Thyroid gland (tissue), 4 donors: ENCODE measurements around the gene P4HA2. TPM values are rescaled to one million over a fixed set of nuclear protein-coding genes. Genes with fewer than 3 reads are reported as not detected.

Source experiments
- DNase-seq, 2 donors: peaks; one replicate each; pipeline ENCODE4 v3.0.0-alpha.2; 2019
- H3K27ac ChIP-seq, 3 donors: fragments of 200-600 bp; sonication (generic); 1 replicate in 2 of 3; 2 replicates in 1 of 3; pipeline ENCODE4 v1.5.1; 2016 to 2019; ENCODE audit warnings: mild to moderate bottlenecking in 1 of 3, moderate library complexity in 1 of 3
- H3K27me3 ChIP-seq: fragments of 200-600 bp; sonication (generic); one replicate; pipeline ENCODE4 v1.5.1; 2019
- H3K36me3 ChIP-seq, 2 donors: fragments of 200-600 bp; sonication (generic); one replicate each; pipeline ENCODE4 v1.5.1; 2016 to 2019
- H3K4me1 ChIP-seq, 2 donors: fragments of 200-600 bp; sonication (generic); one replicate each; pipeline ENCODE4 v1.5.1; 2017 to 2019
- H3K4me3 ChIP-seq, 3 donors: fragments of 200-600 bp; sonication (generic); replicated peaks in 1 of 3; 1 replicate in 2 of 3; 2 replicates in 1 of 3; pipeline ENCODE4 v1.5.1; 2016; ENCODE audit warnings: mild to moderate bottlenecking in 1 of 3
- H3K9me3 ChIP-seq: fragments of 200-600 bp; sonication (generic); one replicate; pipeline ENCODE4 v1.5.1; 2017
- CTCF ChIP-seq, 6 experiments: fragments of 200-600 bp in 3 of 6; fragments of 450-650 bp in 3 of 6; sonication (generic) in 3 of 6; IDR thresholded peaks; one replicate each; pipeline ENCODE4 v1.5.1; 2016 to 2019; ENCODE audit warnings: antibody characterized with exemption in 6 of 6, mild to moderate bottlenecking in 2 of 6, inconsistent platforms in 1 of 6, moderate library complexity in 1 of 6
- POLR2A ChIP-seq, 2 donors: fragments of 450-650 bp; IDR thresholded peaks; one replicate each; pipeline ENCODE4 v1.6.1; 2017; ENCODE audit warnings: antibody characterized with exemption in 2 of 2, mild to moderate bottlenecking in 2 of 2, moderate library complexity in 1 of 2
- WGBS, 2 donors: methylation state at CpG; one replicate each; pipeline ENCODE4 v1.1.5; 2017; 5-methylcytosine and 5-hydroxymethylcytosine counted together
- intact Hi-C: fragments of 100-400 bp; cut with DNase I; formaldehyde crosslinking; loops from one replicate; pipeline ENCODE4 v1.15.1; 2023
- total RNA-seq, 4 donors: library from RNA; depleted of rRNA; stranded (reverse); fragments of >200 nt; gene quantifications; one replicate each; pipeline ENCODE4 v1.2.3, GENCODE V29; 2016

Gene P4HA2
- total RNA-seq, 4 donors from 2014 or later = 21.3 to 32.0 (median 29.6) TPM

- no peak for DNase-seq
These were observed 10.0 kb upstream of the P4HA2 start for GRCh38 chr5:132237670-132238069.

GRCh38 chr5:132237141-132237540 is 9.5 kb upstream of the P4HA2 start:
- intact Hi-C loops = loop anchor here (10.0 kb wide), 1 partner anchor 268 kb away; no protein-coding TSS in a partner anchor
- no peak overlapping the region for H3K27ac ChIP-seq
- no peaks in the 10 kb centered on the region for H3K27me3 ChIP-seq
- H3K9me3 ChIP-seq = no peaks in the 10 kb centered on the region
- 100% methylated on average over 1 of the region's 1 CpG for WGBS, 2 donors
- DNase-seq = no peak
- no peaks in the 10 kb centered on the region for H3K4me1 ChIP-seq
- TF ChIP-seq POLR2A (IDR thresholded peaks at IDR 0.05) = no peak
- no peak for TF ChIP-seq CTCF (IDR thresholded peaks at IDR 0.05)
- H3K36me3 ChIP-seq = no peaks in the 10 kb centered on the region
- no peak overlapping the region for H3K4me3 ChIP-seq

More at GRCh38 chr5:132237670-132238069, 10.0 kb upstream of the P4HA2 start:
- Histone ChIP-seq H3K27ac (no peak overlapping the region), H3K9me3 (no peaks in the 10 kb centered on the region), H3K27me3 (no peaks in the 10 kb centered on the region), H3K4me3 (no peak overlapping the region), H3K36me3 (no peaks in the 10 kb centered on the region), H3K4me1 (no peaks in the 10 kb centered on the region)
- intact Hi-C loops = loop anchor here (10.0 kb wide), 1 partner anchor 267 kb away; no protein-coding TSS in a partner anchor
- TF ChIP-seq POLR2A (IDR thresholded peaks at IDR 0.05) (no peak), CTCF (IDR thresholded peaks at IDR 0.05) (no peak)
- 92 to 96% methylated on average over 4 of the region's 4 CpGs for WGBS, 2 donors

- no peak overlapping the region for H3K27ac ChIP-seq
- no peaks in the 10 kb centered on the region for H3K36me3 ChIP-seq
- no peaks in the 10 kb centered on the region for H3K4me1 ChIP-seq
- no peak overlapping the region for H3K4me3 ChIP-seq
- no peaks in the 10 kb centered on the region for H3K27me3 ChIP-seq
- no peaks in the 10 kb centered on the region for H3K9me3 ChIP-seq
- TF ChIP-seq POLR2A (IDR thresholded peaks at IDR 0.05) (no peak), CTCF (IDR thresholded peaks at IDR 0.05) (no peak)
- 92 to 95% methylated on average over 3 of the region's 3 CpGs for WGBS, 2 donors
- intact Hi-C loops = loop anchor here (10.0 kb wide), 1 partner anchor 269 kb away; no protein-coding TSS in a partner anchor
- no peak for DNase-seq
These were observed 7.7 kb upstream of the P4HA2 start for GRCh38 chr5:132235340-132235739.

GRCh38 chr5:132234684-132235062 is 7.0 kb upstream of the P4HA2 start:
- WGBS, 2 donors = 94 to 100% methylated on average over 2 of the region's 2 CpGs
- Histone ChIP-seq H3K9me3 (no peaks in the 10 kb centered on the region), H3K4me3 (no peak overlapping the region), H3K27ac (no peak overlapping the region), H3K4me1 (no peaks in the 10 kb centered on the region), H3K36me3 (no peaks in the 10 kb centered on the region), H3K27me3 (no peaks in the 10 kb centered on the region)
- intact Hi-C loops = loop anchor here (10.0 kb wide), 1 partner anchor 270 kb away; no protein-coding TSS in a partner anchor
- TF ChIP-seq POLR2A (IDR thresholded peaks at IDR 0.05) (no peak), CTCF (IDR thresholded peaks at IDR 0.05) (no peak)
- DNase-seq = no peak

DNA sequence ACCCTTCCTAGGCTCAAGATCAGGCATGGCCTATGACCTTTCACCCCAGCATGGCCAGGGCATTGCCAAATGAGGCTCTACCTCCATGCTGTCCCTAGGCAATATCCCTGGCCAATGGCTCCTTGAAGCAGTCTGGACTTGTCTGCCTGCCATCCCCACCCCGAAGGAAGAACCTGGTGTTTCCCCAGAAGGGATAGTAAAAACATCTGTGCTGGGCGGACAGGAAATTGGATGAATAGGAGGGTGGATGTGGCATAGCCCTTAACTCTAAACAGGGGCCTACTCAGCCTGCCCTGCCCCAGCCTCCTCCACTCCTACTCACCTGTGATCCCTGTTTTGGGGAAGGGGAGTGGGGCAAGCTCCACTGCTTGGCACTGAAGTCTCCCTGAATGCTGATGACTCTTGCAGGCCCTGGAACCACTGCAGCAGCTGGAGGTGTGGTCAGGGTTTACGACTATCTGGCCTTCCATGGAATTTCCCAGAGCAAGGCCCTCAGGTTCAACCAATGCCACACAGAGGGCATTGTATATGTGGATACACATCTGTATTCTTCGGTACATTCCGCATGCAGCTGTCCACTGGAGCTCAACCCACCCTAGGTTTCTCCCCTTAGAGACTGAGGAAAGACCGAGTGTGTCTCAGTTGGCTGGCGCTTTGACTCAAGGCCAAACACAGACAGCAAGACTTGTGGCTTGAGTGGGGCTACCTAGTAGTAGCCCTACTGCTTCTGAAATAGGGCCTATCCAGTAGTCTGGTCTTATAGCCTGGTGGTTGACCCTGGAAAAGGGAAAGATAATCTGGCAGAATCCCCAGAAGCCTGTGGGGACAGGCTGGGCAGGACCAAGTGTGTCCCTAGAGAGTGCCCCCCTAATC is 6.4 kb upstream of the P4HA2 start:
- DNase-seq = no peak
- H3K36me3 ChIP-seq = no peaks in the 10 kb centered on the region
- H3K9me3 ChIP-seq = no peaks in the 10 kb centered on the region
- WGBS, 2 donors = 92 to 95% methylated on average over 7 of the region's 7 CpGs
- no peak overlapping the region for H3K4me3 ChIP-seq
- H3K27me3 ChIP-seq = no peaks in the 10 kb centered on the region
- intact Hi-C loops = loop anchor here (10.0 kb wide), 1 partner anchor 271 kb away; no protein-coding TSS in a partner anchor
- no peaks in the 10 kb centered on the region for H3K4me1 ChIP-seq
- TF ChIP-seq POLR2A (IDR thresholded peaks at IDR 0.05) (no peak), CTCF (IDR thresholded peaks at IDR 0.05) (no peak)
- no peak overlapping the region for H3K27ac ChIP-seq
